PC-3 (cell line): ENCODE data around the gene DQX1.

Experiments used
- EZH2 ChIP-seq: fragments of 300-600 bp; sonication (generic); IDR thresholded peaks from one replicate; pipeline ENCODE4 v1.6.1; 2017; ENCODE audit warnings: antibody characterized with exemption, mild to moderate bottlenecking, low read length; ENCODE audit not compliant: unreplicated experiment
- EZH2phosphoT487 ChIP-seq: fragments of 300-600 bp; sonication (generic); IDR thresholded peaks from 2 replicates; pipeline ENCODE4 v1.6.1; 2018; ENCODE audit warnings: mild to moderate bottlenecking, antibody characterized with exemption, low read length, borderline replicate concordance
- TF ChIP-seq, protein P1 (sequence below): fragments of 300-600 bp; sonication (generic); conservative IDR thresholded peaks from 2 replicates; pipeline ENCODE4 v1.5.1; 2017; ENCODE audit warnings: antibody characterized with exemption, low read depth, mild to moderate bottlenecking, low read length

- TF ChIP-seq, protein P1, sequence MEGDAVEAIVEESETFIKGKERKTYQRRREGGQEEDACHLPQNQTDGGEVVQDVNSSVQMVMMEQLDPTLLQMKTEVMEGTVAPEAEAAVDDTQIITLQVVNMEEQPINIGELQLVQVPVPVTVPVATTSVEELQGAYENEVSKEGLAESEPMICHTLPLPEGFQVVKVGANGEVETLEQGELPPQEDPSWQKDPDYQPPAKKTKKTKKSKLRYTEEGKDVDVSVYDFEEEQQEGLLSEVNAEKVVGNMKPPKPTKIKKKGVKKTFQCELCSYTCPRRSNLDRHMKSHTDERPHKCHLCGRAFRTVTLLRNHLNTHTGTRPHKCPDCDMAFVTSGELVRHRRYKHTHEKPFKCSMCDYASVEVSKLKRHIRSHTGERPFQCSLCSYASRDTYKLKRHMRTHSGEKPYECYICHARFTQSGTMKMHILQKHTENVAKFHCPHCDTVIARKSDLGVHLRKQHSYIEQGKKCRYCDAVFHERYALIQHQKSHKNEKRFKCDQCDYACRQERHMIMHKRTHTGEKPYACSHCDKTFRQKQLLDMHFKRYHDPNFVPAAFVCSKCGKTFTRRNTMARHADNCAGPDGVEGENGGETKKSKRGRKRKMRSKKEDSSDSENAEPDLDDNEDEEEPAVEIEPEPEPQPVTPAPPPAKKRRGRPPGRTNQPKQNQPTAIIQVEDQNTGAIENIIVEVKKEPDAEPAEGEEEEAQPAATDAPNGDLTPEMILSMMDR: no peak
- TF ChIP-seq EZH2: no peak
- TF ChIP-seq EZH2phosphoT487: no peak
Measured at GRCh38 chr2:74495440-74495839, 30.6 kb downstream of the DQX1 start.
